Suprapubic skin (tissue), 4 donors: ENCODE results near the gene CLSTN1. TPM values are rescaled to one million over a fixed set of nuclear protein-coding genes. Genes with fewer than 3 reads are reported as not detected.

ENCODE experiments used
- DNase-seq, 2 donors: peaks; one replicate each; pipeline ENCODE4 v3.0.0-alpha.2; 2019; ENCODE audit warnings: low spot score in 2 of 2
- H3K27ac ChIP-seq: fragments of 200-600 bp; sonication (generic); one replicate; pipeline ENCODE4 v1.5.1; 2019
- H3K27me3 ChIP-seq: fragments of 200-600 bp; sonication (generic); one replicate; pipeline ENCODE4 v1.5.1; 2019
- H3K36me3 ChIP-seq: fragments of 200-600 bp; sonication (generic); one replicate; pipeline ENCODE4 v1.5.1; 2019
- H3K4me1 ChIP-seq: fragments of 200-600 bp; sonication (generic); one replicate; pipeline ENCODE4 v1.5.1; 2019
- H3K4me3 ChIP-seq: fragments of 200-600 bp; sonication (generic); one replicate; pipeline ENCODE4 v1.5.1; 2019; ENCODE audit warnings: mild to moderate bottlenecking
- H3K9me3 ChIP-seq: fragments of 200-600 bp; sonication (generic); one replicate; pipeline ENCODE4 v1.5.1; 2019
- EP300 ChIP-seq: sonication (generic); formaldehyde crosslinking; IDR thresholded peaks from one replicate; pipeline ENCODE4 v1.6.1; 2017; ENCODE audit warnings: antibody characterized with exemption
- POLR2A ChIP-seq, 2 donors: fragments of 450-650 bp; IDR thresholded peaks; one replicate each; pipeline ENCODE4 v1.6.1; 2017; ENCODE audit warnings: antibody characterized with exemption in 2 of 2, mild to moderate bottlenecking in 2 of 2, moderate library complexity in 2 of 2
- POLR2AphosphoS5 ChIP-seq, 3 donors: sonication (generic); formaldehyde crosslinking; IDR thresholded peaks; one replicate each; pipeline ENCODE4 v1.6.1; 2017; ENCODE audit warnings: antibody characterized with exemption in 3 of 3
- WGBS: methylation state at CpG from one replicate; pipeline ENCODE4 v1.1.5; 2018; 5-methylcytosine and 5-hydroxymethylcytosine counted together
- total RNA-seq, 4 donors: library from RNA; depleted of rRNA; stranded (reverse); fragments of >200 nt; gene quantifications; one replicate each; pipeline ENCODE4 v1.1.0, GENCODE V29; 2016
- TF ChIP-seq, protein P1 (sequence below), 2 donors: fragments of 200-600 bp in 1 of 2; fragments of 450-650 bp in 1 of 2; sonication (generic) in 1 of 2; IDR thresholded peaks; one replicate each; pipeline ENCODE4 v1.5.1; 2016 to 2019; ENCODE audit warnings: antibody characterized with exemption in 2 of 2, mild to moderate bottlenecking in 1 of 2, moderate library complexity in 1 of 2

CLSTN1 gene
- total RNA-seq, 4 donors from 2014 or later = 118 to 202 (median 165) TPM

- TF ChIP-seq, protein P1, sequence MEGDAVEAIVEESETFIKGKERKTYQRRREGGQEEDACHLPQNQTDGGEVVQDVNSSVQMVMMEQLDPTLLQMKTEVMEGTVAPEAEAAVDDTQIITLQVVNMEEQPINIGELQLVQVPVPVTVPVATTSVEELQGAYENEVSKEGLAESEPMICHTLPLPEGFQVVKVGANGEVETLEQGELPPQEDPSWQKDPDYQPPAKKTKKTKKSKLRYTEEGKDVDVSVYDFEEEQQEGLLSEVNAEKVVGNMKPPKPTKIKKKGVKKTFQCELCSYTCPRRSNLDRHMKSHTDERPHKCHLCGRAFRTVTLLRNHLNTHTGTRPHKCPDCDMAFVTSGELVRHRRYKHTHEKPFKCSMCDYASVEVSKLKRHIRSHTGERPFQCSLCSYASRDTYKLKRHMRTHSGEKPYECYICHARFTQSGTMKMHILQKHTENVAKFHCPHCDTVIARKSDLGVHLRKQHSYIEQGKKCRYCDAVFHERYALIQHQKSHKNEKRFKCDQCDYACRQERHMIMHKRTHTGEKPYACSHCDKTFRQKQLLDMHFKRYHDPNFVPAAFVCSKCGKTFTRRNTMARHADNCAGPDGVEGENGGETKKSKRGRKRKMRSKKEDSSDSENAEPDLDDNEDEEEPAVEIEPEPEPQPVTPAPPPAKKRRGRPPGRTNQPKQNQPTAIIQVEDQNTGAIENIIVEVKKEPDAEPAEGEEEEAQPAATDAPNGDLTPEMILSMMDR (IDR thresholded peaks at IDR 0.05) = no peak
- TF ChIP-seq POLR2AphosphoS5 (IDR thresholded peaks at IDR 0.05) (no peak), EP300 (no peak), POLR2A (IDR thresholded peaks at IDR 0.05) (no peak)
- no peaks in the 10 kb centered on the region for H3K27me3 ChIP-seq
- H3K4me3 ChIP-seq = no peak overlapping the region
- H3K36me3 ChIP-seq = peaks cover 84% of the 10 kb centered on the region
- H3K27ac ChIP-seq = no peak overlapping the region
- H3K9me3 ChIP-seq = no peaks in the 10 kb centered on the region
- DNase-seq = no peak
- WGBS = 55% methylated on average over 3 of the region's 3 CpGs
- no peaks in the 10 kb centered on the region for H3K4me1 ChIP-seq
Observed at GRCh38 chr1:9746211-9746610, 77.6 kb downstream of the CLSTN1 start.

DNA sequence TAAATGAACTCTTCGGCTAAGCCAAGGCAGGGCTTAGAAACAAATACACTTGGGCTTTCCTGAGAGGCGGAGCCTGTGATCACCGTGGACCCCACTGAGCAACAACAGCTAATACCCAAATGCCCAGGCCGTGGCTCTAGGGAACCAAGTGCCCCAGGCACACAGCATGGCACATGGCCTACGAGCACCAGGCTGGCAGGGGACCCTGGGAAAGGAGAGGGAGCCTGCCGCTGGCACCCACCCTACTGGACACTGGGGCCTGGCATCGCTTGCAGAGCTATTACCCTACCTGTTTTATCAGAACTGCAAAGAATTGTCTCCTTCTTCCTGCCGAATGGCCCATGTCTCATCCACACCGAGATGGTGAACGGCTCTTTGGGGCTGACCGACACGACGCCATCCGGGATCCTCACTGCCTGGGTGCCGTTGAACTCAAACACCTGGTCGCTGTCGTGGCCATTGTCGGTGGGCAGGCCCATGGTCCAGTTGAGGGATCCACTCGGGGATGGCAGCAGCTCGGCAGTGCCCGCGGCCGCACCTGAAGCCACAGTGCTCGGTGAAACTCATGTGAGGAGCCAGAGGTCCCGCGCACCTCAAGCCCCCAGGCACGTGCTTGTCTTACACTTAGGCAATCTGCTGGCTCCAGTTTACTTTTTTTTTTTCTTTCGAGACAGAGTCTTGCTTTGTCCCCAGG is 79.5 kb downstream of the CLSTN1 start:
- TF ChIP-seq POLR2A (IDR thresholded peaks at IDR 0.05) (no peak), EP300 (no peak)
- Histone ChIP-seq H3K4me3 (no peak overlapping the region), H3K27me3 (no peaks in the 10 kb centered on the region), H3K4me1 (no peaks in the 10 kb centered on the region), H3K9me3 (no peaks in the 10 kb centered on the region), H3K36me3 (peaks cover 82% of the 10 kb centered on the region), H3K27ac (no peak overlapping the region)
- WGBS = 92% methylated on average over 25 of the region's 28 CpGs
- no peak for DNase-seq

- DNase-seq = no peak
- H3K4me1 ChIP-seq = no peaks in the 10 kb centered on the region
- 88% methylated on average over 10 of the region's 10 CpGs for WGBS
- no peak overlapping the region for H3K27ac ChIP-seq
- no peaks in the 10 kb centered on the region for H3K9me3 ChIP-seq
- H3K4me3 ChIP-seq = no peak overlapping the region
- H3K27me3 ChIP-seq = no peaks in the 10 kb centered on the region
- peaks cover 95% of the 10 kb centered on the region for H3K36me3 ChIP-seq
- TF ChIP-seq POLR2AphosphoS5 (IDR thresholded peaks at IDR 0.05) (no peak), POLR2A (IDR thresholded peaks at IDR 0.05) (no peak), EP300 (no peak)
- TF ChIP-seq, protein P1 (IDR thresholded peaks at IDR 0.05) = no peak
Observed at GRCh38 chr1:9737671-9738070, 86.1 kb downstream of the CLSTN1 start.

DNA sequence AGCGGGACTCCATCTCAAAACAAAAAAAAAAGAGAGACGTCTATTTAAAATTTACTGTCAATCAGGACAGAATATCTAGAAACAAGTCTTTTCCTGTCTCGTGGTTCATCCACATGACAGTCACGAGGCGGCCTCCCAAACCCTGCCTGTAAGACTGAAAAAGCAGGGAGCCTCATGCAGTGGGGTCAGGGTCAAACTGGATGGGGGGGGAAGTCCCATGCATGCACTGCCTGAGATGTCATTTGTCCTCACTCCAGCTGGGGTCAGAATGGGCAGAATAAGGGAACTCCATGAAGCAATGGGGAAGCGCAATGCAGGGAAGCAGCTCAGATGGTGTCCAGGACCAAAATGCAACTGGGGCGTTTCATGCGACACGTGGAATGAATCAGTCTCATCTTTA is 86.7 kb downstream of the CLSTN1 start:
- Histone ChIP-seq H3K4me3 (no peak overlapping the region), H3K27me3 (no peaks in the 10 kb centered on the region), H3K27ac (no peak overlapping the region), H3K36me3 (peaks cover 95% of the 10 kb centered on the region), H3K4me1 (no peaks in the 10 kb centered on the region), H3K9me3 (no peaks in the 10 kb centered on the region)
- TF ChIP-seq, protein P1 (IDR thresholded peaks at IDR 0.05) = no peak
- TF ChIP-seq POLR2A (IDR thresholded peaks at IDR 0.05) (no peak), EP300 (no peak), POLR2AphosphoS5 (IDR thresholded peaks at IDR 0.05) (no peak)
- WGBS = 59% methylated on average over 9 of the region's 9 CpGs
- DNase-seq = no peak

DNA sequence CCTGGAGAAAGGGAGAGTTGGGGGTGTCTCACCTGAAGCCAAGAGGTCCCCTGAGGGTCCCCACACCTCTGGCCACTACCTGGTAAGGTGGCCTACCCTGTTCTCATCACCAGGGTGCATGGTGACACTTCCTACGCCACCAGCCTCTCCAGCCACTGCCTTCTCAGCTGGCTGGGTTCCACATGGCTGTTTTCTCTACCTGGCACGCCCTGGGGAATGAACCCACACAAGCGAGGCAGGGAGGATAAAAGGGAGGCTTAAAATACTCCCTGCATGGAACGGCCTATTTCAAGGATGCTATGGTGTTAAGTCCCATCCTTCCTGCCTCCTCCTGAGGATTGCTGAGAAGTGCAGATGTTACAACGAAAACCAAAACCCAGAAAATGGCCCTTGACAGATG is 87.5 kb downstream of the CLSTN1 start:
- H3K27me3 ChIP-seq = no peaks in the 10 kb centered on the region
- H3K9me3 ChIP-seq = no peaks in the 10 kb centered on the region
- H3K4me1 ChIP-seq = no peaks in the 10 kb centered on the region
- DNase-seq = no peak
- TF ChIP-seq POLR2AphosphoS5 (IDR thresholded peaks at IDR 0.05) = no peak
- H3K4me3 ChIP-seq = no peak overlapping the region
- peaks cover 95% of the 10 kb centered on the region for H3K36me3 ChIP-seq
- 83% methylated on average over 4 of the region's 5 CpGs for WGBS
- no peak overlapping the region for H3K27ac ChIP-seq

GRCh38 chr1:9735800-9736199 is 88.0 kb downstream of the CLSTN1 start:
- WGBS = 96% methylated on average over 18 of the region's 19 CpGs
- H3K27me3 ChIP-seq = no peaks in the 10 kb centered on the region
- H3K4me1 ChIP-seq = no peaks in the 10 kb centered on the region
- no peak for DNase-seq
- no peaks in the 10 kb centered on the region for H3K9me3 ChIP-seq
- no peak overlapping the region for H3K27ac ChIP-seq
- H3K4me3 ChIP-seq = no peak overlapping the region
- TF ChIP-seq, protein P1 (IDR thresholded peaks at IDR 0.05) = no peak
- TF ChIP-seq POLR2A (IDR thresholded peaks at IDR 0.05) = no peak
- TF ChIP-seq EP300 = no peak
- no peak for TF ChIP-seq POLR2AphosphoS5 (IDR thresholded peaks at IDR 0.05)
- peaks cover 95% of the 10 kb centered on the region for H3K36me3 ChIP-seq
